Adipose tissue (tissue), 3 donors: ENCODE measurements around the gene ROBO3. TPM values are rescaled to one million over a fixed set of nuclear protein-coding genes. Genes with fewer than 3 reads are reported as not detected.

Experiments
- H3K27ac ChIP-seq: one replicate; pipeline ENCODE4 v1.5.1; 2013; ENCODE audit warnings: low read depth, low read length
- WGBS, 3 donors: extraction: QIAGEN DNeasy Blood & Tissue Kit; methylation state at CpG; one replicate each; pipeline ENCODE4 v1.1.7; 2013; 5-methylcytosine and 5-hydroxymethylcytosine counted together
- polyA plus RNA-seq, 3 donors: library from polyadenylated mRNA; stranded (reverse); fragments of 200-250 nt; gene quantifications; one replicate each; pipeline ENCODE4 v1.2.3, GENCODE V29; 2013
- donor health status: healthy with polysubstance abuse.
- donor health status: Bipolar disorder and iron deficiency.
- donor health status: healthy.

Gene ROBO3
- polyA plus RNA-seq, 3 donors = 5.2 to 44.8 (median 21.7) TPM

DNA sequence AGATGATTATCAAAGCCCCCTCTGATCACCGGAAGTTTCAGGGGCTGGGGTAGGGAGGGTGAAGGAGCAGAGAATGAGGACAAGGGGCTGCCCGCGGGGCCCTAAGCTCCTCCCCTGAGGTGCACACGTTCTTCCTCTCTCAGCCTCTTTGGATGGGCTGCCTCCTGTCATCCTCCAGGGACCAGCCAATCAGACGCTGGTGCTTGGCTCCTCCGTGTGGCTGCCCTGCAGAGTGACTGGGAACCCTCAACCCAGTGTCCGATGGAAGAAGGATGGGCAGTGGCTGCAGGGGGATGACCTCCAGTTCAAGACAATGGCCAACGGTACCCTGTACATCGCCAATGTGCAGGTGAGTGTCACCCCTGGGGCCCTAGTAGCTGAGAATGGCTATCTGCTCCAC lies 7.5 kb downstream of the ROBO3 start:
- 21 to 32% (median 25%) methylated on average over 9 of the region's 9 CpGs for WGBS, 3 donors
- no peak overlapping the region for H3K27ac ChIP-seq

DNA sequence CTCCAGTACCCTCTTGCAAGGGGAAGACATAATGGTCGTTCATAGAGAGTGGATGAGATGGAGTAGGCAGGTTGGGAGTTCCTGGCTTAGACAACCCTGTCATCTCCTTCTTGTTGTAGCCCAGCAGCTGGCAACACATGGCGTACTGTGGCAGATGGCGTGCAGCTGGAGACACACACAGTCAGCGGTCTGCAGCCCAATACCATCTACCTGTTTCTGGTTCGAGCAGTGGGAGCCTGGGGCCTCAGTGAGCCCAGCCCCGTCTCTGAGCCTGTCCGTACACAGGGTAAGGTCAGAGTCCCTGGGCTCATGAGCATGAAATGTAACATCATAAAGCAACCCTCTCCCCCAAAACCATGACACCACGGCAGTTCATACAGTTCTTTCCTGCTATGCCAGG lies 8.7 kb downstream of the ROBO3 start:
- WGBS, 3 donors = 79 to 91% (median 90%) methylated on average over 8 of the region's 8 CpGs

DNA sequence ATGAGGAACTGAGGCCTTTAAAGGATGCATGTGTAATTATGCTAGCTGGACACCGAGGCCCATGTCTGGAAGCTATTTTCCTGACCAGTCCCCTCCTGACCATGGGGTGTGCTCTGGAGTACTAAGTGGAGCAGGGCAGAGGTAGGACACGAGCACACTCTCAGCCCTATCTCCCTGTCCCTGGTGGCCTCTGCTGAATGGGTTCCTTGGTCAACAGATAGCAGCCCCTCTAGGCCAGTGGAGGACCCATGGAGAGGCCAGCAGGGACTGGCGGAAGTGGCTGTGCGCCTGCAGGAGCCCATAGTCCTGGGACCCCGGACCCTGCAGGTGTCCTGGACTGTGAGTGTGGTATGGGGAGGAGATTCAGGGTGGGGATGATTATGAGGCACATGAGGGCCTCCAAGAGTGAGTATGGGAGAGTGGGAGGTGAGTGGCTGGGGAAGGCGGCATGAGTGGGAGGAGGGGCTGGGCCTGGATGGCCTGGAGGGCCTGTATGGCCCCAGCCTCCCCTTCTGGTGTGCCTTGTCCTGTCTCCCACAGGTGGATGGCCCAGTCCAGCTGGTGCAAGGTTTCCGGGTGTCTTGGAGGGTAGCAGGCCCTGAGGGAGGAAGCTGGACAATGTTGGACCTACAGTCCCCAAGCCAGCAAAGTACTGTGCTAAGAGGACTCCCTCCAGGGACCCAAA lies 9.5 kb downstream of the ROBO3 start:
- H3K27ac ChIP-seq = no peak overlapping the region
- WGBS, 3 donors = 92 to 93% (median 93%) methylated on average over 7 of the region's 7 CpGs

More for the DNA sequence above, 8.7 kb downstream of the ROBO3 start:
- no peak overlapping the region for H3K27ac ChIP-seq

DNA sequence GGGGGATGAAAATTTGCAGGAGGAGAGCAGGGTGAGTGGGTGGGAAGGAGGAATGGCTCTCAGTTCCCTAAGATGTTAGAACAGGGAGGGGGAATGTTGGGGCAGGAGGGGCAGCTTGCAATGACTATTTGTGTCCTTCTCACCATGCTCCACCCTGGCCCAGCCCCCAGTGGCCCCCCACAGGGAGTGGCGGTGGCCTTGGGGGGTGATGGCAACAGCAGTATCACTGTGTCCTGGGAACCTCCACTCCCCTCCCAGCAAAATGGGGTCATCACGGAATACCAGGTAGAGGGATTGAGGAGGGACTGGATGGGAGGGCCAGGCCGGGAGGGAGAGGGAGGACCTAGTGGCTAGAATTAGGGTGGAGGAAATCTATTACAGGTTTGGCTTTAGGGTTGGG lies 10.2 kb downstream of the ROBO3 start:
- WGBS, 3 donors = 48 to 61% (median 55%) methylated on average over 3 of the region's 3 CpGs
- no peak overlapping the region for H3K27ac ChIP-seq

DNA sequence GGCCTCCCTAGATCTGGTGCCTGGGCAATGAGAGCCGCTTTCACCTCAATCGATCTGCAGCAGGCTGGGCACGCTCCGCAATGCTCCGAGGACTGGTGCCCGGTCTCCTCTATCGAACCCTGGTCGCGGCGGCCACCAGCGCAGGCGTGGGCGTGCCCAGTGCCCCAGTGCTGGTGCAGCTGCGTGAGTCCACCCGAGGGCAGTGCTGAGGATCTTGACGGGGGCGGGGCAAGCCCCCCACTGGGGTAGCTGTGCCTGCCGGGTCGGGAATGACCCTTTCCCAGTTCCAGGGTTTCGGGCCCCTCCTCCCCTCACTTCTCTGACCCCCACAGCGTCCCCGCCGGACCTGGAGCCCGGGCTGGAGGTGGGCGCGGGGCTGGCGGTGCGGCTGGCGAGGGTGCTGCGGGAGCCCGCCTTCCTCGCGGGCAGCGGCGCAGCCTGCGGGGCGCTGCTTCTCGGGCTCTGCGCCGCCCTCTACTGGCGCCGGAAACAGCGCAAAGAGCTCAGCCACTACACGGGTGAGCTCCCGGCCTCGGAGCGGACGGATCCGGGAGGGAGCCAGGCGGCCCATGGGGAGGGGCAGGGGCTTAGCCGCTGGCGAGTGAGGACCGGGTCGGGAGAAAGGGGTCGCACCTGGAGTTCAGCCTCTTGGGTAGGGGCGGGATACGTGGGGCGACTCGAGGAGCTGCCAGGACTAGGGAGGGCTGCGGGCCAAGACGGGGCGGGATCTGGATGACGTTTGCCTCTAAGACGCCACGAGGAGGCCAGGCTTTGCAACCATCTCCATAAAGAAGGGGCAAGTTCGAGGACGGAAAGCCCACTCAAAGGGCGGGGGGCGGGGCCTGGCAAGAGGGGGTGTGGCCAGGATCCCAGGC lies 10.9 kb downstream of the ROBO3 start:
- no peak overlapping the region for H3K27ac ChIP-seq
- 2% methylated on average over 61 to 69 of the region's 69 CpGs for WGBS, 3 donors

DNA sequence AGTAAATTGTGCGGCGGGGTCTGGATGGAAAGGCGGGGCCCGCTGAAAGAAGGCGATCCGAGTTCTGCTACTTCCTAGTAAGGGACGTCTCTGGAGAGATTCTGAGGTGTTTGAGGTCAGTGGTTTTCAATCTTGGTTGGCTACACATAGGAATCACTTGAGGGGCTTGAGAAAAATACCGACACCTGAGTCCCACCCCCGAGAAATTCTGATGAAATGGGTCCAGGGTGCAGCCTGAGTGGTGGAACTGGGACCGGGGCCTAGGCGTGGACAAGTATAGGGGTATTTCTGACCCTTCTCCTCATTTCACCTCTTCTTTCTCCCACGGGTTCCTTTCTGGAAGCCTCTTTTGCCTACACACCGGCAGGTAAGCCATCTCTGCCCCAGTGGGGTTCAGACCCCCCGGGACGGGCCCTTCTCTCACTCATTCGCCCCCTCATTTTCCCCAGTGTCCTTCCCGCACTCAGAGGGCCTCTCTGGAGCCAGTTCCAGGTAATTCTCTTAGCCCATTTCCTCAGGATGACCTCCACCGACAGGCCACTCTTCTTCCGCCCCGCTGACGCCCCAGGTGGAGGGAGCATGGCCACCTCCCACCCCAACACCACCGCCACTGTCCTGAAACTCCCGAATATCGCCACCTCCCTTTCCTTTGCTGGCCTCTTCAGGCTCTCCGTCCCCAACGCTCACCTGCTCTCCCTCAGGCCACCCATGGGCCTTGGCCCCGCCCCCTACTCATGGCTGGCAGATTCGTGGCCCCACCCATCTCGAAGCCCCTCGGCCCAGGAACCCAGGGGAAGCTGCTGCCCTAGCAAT lies 11.8 kb downstream of the ROBO3 start:
- 12 to 24% (median 22%) methylated on average over 30 of the region's 30 CpGs for WGBS, 3 donors
- no peak overlapping the region for H3K27ac ChIP-seq

DNA sequence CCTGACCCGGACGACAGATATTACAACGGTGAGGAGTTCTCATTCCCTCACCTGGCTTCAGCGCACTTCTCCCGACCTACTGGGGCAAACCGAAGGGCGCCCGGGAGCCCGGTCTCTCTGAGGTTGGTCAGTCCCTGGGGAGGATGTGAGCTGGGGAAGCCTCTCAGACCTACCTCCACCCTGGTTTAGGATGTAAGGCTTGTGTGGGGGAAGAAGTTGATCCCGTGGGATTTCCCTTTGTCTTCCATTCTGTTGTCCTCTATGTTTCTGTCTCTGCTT lies 12.3 kb downstream of the ROBO3 start:
- WGBS, 3 donors = 32 to 52% (median 40%) methylated on average over 10 of the region's 10 CpGs
- no peak overlapping the region for H3K27ac ChIP-seq

DNA sequence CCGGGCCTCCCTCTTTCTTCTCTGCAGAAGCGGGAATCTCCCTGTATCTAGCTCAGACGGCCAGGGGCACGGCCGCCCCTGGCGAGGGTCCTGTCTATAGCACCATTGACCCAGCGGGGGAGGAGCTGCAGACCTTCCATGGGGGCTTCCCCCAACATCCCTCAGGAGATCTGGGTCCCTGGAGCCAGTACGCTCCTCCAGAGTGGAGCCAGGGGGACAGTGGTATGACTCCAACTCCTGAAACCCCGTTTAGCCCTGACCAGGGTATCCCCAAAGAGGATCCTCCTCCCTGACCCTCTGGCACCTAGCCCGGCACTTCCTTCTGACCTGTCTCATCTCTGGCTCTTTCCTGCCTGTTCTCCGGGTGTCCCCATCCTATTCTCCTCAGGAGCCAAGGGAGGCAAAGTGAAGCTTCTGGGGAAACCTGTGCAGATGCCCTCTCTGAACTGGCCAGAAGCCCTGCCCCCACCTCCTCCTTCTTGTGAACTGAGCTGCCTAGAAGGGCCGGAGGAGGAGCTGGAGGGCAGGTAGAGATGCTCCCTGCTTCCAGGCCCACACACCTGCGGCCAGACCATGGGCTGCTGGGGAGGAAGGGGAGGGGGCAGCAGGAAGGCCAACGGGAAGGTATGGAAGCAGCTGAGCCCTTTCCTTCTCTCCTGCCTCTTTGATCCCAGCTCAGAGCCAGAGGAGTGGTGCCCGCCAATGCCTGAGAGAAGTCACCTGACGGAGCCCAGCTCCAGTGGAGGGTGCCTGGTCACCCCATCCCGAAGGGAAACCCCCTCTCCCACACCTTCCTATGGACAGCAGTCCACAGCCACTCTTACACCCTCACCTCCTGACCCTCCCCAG lies 12.9 kb downstream of the ROBO3 start:
- WGBS, 3 donors = 56 to 63% (median 60%) methylated on average over 16 to 17 of the region's 17 CpGs

DNA sequence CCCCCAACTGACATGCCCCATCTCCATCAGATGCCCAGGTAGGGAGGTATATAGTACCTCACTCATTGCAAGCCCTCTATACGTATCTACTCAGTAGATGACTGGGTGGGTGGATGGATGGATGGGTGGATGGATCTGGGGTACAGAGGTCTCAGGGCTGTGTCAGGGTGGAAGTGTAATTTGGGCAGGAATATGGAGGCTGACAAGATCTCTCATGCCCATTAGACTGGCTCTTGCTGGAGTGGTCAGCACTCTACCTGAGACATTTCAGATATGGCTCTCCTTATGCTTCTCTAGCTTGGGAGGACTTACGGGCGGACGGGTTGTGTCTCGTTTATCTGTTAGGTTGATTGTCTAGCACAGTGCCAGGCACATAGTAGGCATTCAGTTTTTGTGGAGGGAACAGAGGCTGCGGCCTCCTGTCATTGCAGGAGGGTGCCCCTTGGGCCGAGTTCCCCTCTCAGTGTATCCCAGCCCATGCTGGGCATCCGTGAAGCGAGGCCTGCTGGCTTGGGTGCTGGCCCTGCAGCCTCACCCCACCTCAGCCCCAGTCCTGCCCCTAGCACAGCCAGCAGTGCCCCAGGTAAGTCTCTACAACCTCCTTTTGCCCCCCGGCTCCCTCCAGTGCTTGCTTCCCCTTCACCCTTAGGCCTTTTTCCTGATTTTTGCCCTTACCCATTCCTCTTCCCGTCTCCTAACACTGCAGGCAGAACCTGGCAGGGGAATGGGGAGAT lies 13.7 kb downstream of the ROBO3 start:
- WGBS, 3 donors = 87 to 91% (median 88%) methylated on average over 11 of the region's 11 CpGs
- H3K27ac ChIP-seq = no peak overlapping the region

More for the DNA sequence above, 12.9 kb downstream of the ROBO3 start:
- no peak overlapping the region for H3K27ac ChIP-seq

DNA sequence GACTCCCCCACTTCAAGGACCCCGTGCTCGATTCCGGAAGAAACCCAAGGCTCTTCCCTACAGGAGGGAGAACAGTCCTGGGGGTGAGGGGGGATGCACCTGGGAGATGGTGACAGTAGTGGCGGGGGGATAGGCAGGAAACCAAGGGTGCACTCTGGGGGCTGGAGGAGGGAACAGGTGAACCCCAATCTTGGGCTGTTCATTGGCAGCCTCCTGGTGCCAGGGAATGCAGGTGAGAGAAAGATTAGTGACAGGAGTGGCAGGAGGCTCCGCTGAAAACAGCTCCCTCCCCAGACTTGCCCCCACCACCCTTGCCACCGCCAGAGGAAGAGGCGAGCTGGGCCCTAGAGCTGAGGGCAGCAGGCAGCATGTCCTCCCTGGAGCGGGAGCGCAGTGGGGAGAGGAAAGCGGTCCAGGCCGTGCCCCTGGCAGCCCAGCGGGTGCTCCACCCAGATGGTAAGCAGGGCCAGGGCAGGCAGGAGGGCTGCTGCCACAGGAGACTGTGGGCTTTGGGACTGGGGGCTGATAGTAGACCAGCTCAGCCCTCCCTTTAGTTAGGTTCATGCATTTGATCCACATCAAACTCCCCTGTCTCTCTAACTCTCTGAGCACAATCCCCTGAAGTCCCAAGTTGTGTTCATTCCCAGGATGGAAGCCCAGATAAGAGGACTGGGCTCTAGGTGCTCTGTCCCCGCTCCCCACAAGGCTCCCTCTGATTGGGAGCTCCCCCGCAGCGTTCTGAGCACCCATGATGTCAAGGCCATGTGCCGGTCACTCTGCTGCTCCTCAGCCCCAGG lies 14.5 kb downstream of the ROBO3 start:
- WGBS, 3 donors = 74 to 84% (median 75%) methylated on average over 16 of the region's 16 CpGs
- H3K27ac ChIP-seq = no peak overlapping the region

DNA sequence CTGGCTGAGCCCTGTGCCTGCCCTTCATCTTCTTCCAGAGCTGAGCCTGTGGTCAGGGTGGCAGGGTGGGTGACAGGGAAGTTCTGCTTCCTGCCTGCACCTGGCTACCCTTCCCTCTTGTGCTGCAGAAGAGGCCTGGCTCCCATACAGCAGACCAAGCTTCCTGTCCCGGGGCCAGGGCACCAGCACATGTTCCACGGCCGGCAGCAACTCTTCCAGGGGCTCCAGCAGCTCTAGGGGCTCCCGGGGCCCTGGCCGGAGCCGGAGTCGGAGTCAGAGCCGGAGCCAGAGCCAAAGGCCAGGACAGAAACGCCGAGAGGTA lies 15.0 kb downstream of the ROBO3 start:
- no peak overlapping the region for H3K27ac ChIP-seq
- WGBS, 3 donors = 52 to 67% (median 58%) methylated on average over 10 of the region's 10 CpGs

DNA sequence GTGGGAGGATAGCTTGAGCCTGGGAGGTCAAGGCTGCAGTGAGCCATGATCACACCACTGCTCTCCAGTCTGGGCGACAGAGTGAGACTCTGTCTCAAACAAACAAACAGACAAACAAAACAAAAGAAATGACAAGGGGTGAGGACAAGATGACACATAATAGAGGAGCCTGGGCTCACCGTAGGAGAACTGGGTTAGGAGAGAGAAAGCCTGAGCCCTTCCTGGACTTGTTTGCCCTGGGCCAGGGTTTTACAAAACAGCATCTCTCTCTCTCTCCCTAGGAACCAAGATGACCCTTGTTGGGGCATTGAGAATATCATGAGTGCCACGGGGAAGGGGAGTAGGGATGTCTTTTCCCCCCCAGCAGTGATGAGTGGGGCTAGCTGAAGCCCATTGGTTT lies 15.7 kb downstream of the ROBO3 start:
- H3K27ac ChIP-seq = no peak overlapping the region
- WGBS, 3 donors = 76 to 83% (median 76%) methylated on average over 3 of the region's 3 CpGs

DNA sequence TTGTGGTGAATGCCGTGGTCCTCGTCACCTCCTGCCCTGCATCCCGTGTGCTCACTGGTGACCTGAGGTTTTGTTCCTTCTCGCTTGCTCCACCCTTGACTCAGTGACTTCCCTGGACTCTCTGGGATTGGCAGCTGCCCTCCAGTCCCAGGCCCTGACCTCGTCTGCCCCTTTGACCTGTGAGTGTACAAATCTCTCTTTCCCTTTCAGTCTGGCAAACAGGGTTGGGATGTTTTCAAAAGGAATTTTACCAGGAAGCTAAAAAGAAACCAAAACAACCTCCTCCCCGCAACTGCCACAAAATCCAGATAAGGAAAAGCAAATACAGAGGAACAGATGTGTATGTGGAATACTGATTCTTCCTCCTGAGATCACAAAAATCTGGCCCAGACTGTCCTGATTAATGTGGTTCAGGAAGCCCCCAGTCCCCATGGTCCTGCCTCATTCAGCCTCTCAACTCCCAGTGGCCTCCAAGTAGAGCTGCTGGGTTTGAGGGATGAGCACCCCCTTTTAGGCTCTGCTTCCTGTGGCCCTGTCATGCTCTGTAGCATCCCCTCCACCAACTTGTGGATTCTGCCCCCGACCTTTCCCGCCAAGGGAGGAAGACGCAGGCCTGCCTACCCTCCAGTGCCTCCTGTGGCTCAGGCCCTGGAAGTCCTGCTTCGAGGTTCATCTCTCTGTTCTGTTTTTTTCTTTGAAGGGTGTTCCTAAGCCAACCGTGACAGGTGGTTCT lies 17.3 kb downstream of the ROBO3 start:
- H3K27ac ChIP-seq = no peak overlapping the region
- 50 to 67% (median 61%) methylated on average over 11 of the region's 11 CpGs for WGBS, 3 donors

DNA sequence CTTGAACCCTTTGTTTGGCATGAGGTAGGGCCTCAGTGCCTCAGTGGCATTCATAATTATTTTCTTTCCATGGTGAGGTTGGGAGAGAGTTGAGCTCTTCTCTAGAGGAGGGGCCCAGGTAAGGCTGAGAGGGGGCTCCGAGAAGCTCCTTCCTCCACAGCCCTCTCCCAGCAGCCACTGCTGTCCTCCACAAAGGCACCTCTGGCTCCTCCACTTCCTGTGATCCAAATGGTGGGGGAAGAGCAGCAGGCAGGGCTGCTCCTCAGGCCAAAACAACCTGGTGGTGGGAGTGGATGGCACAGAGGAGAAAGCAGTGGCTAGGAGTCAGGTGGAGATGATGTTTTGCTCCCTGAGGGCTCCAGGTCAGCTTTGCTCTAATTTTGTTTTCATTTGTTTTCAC lies 19.1 kb downstream of the ROBO3 start:
- WGBS, 3 donors = 90 to 100% (median 95%) methylated on average over 1 of the region's 1 CpG
- no peak overlapping the region for H3K27ac ChIP-seq

DNA sequence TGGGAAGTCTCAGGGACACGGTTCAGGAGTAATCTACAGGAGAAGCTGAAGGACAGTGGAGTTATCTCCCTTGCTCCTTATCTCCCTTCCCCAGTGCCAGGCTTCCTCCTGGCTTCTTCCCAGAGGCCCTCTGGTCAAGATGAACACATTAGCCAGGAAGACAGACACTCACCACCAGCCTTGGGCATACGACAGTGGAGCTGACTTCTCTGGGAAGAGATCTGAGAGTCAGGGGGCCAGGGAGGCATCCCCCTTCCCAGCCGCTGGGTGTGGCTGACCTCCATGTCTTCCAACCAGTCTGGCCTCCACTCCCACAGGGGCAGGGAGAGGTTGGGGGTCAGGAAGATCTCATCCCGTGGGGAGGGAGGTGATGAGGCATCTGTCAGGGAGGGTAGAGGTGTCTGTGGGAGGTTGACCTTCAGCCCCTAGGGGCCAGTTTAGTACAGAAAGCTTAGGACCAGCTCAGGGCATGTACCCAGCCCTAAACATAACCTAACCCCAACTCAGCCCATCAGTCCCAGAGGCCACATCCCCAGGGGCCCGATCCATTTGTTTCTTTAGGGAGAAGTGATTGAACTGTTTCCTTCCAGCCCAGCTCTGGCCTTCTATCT lies 19.7 kb downstream of the ROBO3 start:
- H3K27ac ChIP-seq = no peak overlapping the region
- 63 to 74% (median 70%) methylated on average over 5 of the region's 5 CpGs for WGBS, 3 donors

DNA sequence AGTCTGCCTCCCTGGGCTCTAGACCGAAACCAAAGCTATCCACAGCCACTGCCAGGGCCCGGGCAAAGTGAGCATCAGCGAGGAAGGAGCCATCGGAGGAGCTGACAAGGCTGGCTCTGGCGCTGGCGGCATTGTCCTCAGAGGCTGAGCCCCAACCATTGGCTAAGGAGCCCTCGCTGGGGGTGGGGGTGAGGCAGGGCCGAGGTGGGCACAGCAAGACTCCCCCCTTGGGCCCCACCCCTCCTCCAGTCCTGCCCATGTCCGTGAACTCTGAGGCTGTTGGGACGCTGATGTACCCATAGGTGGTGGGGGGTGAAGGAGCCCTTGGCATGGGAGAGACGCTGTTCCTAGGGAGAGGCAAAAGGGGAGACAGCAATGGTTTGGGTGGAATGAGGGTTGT lies 21.2 kb downstream of the ROBO3 start:
- no peak overlapping the region for H3K27ac ChIP-seq
- 76 to 92% (median 90%) methylated on average over 11 of the region's 11 CpGs for WGBS, 3 donors
